ENCODE measurements around the gene EPGN.

EPGN gene

DNA sequence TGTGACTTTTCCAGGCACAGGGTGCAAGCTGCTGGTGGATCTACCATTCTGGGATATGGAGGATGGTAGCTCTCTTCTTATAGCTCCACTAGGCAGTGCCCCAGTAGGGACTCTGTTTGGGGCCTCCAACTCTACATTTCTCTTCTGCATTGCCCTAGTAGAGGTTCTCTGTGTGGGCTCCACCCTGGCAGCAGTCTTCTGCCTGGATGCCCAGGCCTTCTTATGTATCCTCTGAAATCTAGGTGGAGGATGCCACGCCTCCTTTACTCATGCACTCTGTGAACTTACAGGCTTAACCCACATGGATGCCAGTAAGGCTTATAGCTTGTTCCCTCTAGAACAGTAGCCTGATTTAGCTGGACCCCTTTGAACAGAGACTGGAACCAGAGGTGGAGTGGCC lies 35.8 kb downstream of the EPGN start:
- DNase-seq, result no peak

DNA sequence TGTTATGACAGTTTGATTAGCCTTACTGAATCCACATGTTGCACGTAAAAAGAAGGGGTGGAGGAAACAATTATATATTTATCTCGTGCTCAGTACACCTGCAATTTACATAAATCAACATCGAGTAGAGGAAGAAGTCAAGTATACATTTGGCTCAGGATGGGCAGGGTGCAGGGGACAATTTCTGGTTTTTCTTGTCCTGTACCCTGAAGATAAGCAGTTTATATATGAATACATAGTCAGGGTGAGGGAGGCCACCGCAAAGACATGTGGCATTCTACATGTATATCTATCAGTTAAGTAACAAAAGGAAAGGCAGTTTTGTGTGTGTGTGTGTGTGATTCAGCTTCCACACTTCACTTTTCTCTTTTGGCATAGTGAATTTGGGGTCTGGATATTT lies 45.6 kb downstream of the EPGN start:
- peak in 1 of 2 experiments; percentile 15 for DNase-seq

DNA sequence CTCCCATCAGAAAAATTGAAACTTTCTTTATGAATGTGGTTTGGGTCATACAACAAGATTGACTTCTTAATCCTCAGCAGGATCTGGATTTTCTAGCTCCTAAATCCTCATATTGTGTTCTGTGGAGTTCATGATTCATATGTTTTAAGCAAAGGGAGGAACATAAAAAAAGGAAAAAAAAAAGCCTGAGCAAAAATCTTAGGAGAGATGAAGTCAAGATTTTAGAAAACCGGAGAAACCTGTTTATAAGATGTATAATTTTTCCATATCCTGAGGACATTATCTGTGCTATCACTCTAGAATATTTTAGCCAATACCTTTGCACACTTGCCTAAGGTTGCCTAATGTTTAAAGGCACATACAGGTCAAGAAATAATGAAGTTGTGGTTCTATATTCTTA lies 49.7 kb downstream of the EPGN start:
- DNase-seq, result no peak

DNA sequence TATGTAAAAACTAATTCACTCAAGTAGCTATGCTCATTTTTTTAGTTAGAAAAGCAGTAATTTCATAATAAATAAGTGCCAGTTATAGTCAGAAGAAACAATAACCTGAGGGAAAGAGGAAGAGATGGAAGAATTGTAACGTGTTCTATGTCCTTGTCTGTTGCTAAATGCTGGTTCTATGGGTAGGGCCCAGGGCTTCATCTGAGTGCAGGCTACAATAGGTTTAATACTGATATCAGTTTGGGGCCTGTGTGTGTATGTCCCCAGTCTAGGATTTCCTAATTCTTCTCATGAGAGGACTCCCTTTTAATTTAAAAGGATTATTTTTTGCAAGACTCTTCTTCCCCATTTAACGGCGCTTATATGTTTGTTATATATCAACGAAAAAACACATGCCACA lies 53.4 kb downstream of the EPGN start:
- no peak for DNase-seq

DNA sequence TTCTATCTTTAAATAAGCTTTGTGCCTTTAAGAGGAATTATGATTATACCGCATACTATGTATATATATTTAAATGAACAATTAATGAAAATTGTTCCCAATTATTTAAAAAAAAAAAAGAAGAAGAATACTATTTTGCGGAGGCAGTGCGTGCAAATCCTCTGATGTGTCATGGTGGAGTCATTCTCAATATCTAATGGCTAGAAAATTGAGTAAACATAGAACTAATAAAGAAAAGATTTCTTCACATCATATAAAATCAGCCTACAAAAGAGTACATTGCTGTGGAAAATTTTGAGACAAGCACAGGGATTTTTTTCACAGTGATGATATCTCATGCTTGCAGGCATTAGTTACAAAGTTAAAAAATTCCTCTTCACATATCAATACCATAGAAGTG lies 54.1 kb downstream of the EPGN start:
- no peak for DNase-seq

DNA sequence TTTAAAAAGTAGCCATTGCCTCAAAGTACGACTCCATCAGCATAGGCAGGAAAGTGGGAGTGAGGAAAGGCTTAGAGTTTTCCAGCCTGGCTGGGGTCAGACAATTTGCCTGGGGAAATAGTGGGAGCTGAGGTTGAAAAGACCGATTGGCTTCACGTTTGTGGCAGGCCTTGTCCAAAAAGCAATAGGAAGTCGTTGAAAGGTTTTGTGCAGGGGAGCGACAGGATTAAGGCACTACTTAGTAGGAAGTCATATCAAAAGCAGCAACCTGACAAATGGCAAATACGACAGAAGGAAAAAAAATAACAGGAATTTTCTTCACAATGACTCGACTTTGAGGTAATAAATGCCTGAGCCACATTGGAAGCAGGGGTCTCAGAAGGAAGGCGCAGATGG lies 56.0 kb downstream of the EPGN start:
- DNase-seq, result no peak

DNA sequence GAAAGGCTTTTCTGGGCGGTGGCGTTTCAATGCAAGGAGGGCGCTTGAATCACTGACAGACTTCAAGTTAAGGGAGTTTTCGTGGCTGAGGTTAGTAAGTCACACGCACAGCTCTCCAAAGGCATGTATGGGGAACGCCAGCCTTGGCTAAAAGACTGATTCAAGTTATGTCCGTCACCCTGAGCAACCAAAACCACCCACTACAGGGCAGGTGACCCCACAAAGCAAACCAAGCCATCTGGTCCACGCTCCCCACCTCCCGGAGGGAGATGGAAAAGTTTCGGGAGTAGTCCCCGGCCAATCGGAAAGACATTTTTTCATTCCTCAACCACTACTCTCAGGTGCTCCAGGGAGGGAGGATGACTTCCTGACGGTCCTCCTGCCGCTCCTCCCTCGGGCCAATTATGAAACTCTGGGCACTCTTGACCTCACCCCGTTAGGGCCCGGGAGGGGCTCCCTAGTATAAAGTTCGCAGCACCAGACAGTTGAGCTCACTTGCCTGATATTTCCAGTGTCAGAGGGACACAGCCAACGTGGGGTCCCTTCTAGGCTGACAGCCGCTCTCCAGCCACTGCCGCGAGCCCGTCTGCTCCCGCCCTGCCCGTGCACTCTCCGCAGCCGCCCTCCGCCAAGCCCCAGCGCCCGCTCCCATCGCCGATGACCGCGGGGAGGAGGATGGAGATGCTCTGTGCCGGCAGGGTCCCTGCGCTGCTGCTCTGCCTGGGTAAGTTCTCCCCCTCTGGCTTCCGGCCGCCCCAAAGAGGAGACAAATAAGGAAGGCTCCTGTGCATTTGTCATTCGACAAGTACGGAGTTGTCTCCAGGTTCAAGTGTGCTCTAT lies 56.6 kb downstream of the EPGN start, which contains the start of gene EREG:
Gene EREG, plus strand, starts transcription at position 494 of the 840 bp plus-strand sequence. Its CDS starts 164 bp downstream, at position 658.
- peak in 1 of 2 experiments; percentile 45 for DNase-seq

DNA sequence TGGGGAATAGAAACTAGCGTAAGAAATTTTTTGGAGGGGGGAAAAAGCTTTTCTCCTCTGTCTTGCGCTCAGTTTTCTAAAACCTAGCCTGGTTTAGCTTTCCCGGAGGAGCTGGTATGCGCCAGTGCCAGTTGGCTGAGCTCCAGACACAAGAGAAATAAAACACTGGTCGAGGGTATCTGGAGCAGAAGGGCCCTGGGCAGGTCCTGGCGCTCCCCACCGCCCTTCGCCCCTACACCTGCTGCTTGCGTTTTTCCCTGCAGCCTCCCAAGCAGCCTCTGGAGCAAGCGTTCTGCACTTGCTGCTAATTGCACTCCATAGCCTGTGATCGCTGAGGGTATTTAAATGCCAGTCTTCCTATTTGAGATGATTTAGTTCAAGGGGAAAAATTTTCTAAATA lies 57.5 kb downstream of the EPGN start:
- DNase-seq, result peak in 1 of 2 experiments; percentile 29
